DLD1 (cell line): Measurements from ENCODE around the gene RNF26.

ENCODE experiments used
- in situ Hi-C: cut with HindIII; loops from 2 replicates; pipeline ENCODE4 v1.10.0; 2017; ENCODE audit warnings: low sequenced_read_pairs

RNF26 gene

DNA sequence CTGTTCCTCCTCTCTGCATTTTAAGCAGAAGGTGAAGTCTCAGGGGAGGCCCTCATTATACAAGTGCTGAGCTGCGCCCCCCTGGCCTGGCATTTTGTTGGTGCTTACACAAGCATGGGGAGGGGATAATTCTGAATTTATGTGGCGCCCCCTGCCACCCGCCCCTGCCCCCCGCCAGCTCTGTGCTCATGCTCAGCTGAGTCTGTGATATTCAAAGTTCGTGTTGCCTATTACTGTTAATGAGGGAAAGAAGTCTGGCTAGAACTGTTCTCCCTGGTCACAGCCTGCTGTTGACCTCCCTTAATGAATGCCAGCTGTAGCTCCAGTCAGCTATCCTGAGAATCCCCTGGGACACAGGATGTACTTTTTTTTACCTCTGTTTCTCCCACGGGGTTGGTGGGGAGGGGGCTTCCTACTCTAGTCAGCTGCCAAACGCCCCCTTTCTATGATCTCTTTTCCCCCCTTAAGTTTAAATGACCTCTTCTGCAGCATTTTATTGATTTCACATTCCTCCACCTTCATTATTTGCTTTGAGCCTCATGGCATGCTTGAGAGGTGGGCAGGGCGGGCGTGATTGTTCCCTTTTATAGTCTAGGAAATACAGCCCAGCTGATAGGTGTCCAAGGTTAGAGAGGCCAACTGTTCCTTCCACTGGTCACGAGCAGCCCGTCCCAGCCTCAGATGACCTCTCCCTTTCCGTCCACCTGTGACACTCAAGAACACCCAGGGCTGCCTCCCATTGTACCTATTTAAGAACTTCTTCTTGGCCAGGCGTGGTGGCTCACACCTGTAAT is 35.0 kb downstream of the RNF26 start:
- in situ Hi-C loops = no loop called here

DNA sequence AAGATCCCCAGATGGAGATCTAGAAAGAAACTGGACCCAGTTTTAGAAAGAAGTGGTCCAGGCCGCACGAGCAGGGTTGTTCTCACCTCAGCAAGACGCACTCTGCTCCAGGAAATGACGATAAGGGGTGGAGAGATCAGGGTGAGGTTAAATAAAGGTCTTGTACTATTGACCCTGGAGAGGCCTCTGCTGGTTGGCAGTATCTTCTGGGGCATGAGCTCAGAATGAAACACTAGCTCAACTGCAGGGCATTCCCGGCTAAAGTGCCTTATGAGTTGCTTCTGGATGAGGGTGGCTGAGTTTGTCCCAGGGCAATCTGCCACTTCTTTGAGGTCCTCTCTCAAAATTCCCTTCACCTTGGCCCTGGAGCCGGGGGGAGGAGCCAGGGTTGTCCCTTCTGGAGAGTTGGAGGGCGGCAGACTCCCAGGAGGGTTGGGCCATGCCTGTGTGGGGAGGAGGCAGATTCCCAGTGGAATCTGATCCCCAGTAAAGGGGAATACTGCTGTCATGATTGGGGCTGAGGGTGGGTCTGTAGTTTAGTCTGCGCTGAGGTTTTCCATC is 36.2 kb downstream of the RNF26 start:
- in situ Hi-C loops = loop anchor here (10.0 kb wide), 1 partner anchor 66 kb away; no protein-coding TSS in a partner anchor

GRCh38 chr11:119371067-119371601 is 36.8 kb downstream of the RNF26 start:
- in situ Hi-C loops = loop anchor here (10.0 kb wide), 1 partner anchor 66 kb away; no protein-coding TSS in a partner anchor

DNA sequence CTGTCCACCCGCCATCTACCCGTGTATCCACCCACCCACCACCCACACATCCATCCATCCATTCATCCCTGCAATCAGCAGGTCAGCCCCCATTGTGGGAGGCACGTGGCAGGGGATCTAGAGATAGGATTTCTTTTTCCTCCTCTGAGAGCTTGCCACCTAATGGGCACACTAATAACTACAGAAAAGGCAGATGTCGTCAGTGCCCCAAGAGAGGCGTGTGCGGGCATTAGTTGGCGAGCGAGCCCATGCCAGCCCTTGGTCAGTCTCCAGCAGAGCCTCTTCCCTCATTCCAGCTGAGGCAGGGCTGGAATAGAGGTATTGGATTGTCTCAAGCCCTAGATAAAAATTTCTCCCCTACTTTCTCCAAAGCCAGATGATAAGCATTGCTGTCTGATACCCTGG is 37.5 kb downstream of the RNF26 start:
- in situ Hi-C loops = loop anchor here (10.0 kb wide), 1 partner anchor 67 kb away; no protein-coding TSS in a partner anchor

GRCh38 chr11:119372260-119373058 is 38.1 kb downstream of the RNF26 start:
- in situ Hi-C loops = loop anchor here (10.0 kb wide), 1 partner anchor 68 kb away; no protein-coding TSS in a partner anchor

- in situ Hi-C loops = loop anchor here (10.0 kb wide), 1 partner anchor 68 kb away; no protein-coding TSS in a partner anchor
Observed at GRCh38 chr11:119373059-119373920, 39.0 kb downstream of the RNF26 start.

GRCh38 chr11:119373921-119374631 is 39.7 kb downstream of the RNF26 start:
- in situ Hi-C loops = loop anchor here (10.0 kb wide), 1 partner anchor 69 kb away; no protein-coding TSS in a partner anchor

- in situ Hi-C loops = loop anchor here (10.0 kb wide), 1 partner anchor 70 kb away; no protein-coding TSS in a partner anchor
Observed at GRCh38 chr11:119374632-119375336, 40.5 kb downstream of the RNF26 start.

GRCh38 chr11:119375337-119376196 is 41.2 kb downstream of the RNF26 start:
- in situ Hi-C loops = loop anchor here (10.0 kb wide), 1 partner anchor 71 kb away; no protein-coding TSS in a partner anchor

DNA sequence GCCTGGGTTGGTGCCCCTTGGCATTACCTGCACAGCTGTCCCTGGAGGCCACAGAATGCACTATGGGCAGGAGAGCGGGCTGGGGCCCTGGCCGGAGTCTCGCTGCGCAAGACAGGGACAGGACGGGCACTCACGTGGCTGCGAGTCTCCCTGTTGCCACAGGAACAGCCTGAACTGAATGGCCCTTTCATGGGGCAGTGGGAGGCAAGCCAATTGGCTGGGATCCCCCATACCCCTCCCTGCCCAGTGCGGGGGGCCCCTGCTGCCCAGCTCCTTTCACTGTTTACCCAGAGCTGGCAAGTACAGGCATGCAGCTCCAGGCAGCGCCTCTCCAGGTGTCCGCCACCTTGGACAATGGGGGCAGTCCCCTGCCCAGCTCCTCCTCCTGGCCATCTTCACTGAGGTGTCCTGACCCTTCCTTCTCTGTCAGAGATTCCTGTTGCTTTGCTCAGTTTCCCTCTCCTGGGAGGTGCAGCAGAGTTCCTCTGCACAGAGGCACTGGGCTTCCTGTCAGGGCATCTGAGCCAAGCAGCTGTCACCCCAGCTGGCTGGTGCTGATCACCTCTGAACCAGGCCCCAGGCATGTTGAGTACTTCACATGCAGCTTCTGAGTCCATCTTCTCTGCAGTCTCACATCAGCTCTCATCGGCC is 42.0 kb downstream of the RNF26 start:
- in situ Hi-C loops = loop anchor here (10.0 kb wide), 1 partner anchor 72 kb away; no protein-coding TSS in a partner anchor

DNA sequence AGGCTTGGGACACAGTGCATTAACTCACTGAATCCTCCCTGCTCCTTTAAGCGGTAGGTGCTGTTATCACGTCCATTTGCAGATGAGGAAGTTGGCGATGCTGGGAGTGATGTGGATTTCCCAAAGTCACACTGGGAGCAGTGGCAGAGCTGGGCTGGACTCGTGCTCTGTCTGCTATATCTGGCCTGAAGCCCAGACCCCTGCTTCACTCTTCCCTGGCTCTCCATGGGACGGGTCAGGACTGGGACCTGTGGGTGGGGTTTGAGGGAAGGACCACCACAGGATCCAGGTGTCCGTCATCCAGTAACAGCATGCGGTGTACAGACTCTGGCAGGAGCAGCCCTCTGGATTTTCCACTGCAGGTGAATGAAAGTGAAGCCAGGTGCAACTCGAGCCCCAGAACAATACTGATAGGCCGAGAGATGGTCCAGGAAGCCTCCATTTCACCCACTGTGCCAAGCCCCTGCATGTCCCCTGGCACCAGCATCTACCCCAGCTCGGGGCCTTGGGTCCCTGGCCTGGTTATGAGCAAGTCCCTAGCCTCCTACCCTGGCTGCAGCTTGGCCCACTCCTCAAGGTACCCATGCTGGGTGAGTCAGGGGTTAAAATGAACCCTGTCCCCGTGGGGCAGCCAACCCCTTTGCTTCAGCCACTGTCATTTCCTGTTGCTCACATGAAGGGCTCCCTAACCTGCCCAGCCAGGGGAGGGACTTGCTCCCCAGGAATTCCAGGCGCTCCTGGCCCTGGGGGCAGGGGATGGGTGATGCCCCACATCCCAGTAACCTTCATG is 43.0 kb downstream of the RNF26 start:
- in situ Hi-C loops = loop anchor here (10.0 kb wide), 1 partner anchor 73 kb away; no protein-coding TSS in a partner anchor

GRCh38 chr11:119377961-119378667 is 43.8 kb downstream of the RNF26 start:
- in situ Hi-C loops = loop anchor here (10.0 kb wide), 1 partner anchor 73 kb away; no protein-coding TSS in a partner anchor

- in situ Hi-C loops = loop anchor here (10.0 kb wide), 1 partner anchor 74 kb away; no protein-coding TSS in a partner anchor
Observed at GRCh38 chr11:119378851-119379465, 44.6 kb downstream of the RNF26 start.

- in situ Hi-C loops = no loop called here
Observed at GRCh38 chr11:119380160-119380826, 46.0 kb downstream of the RNF26 start.

GRCh38 chr11:119380827-119381180 is 46.5 kb downstream of the RNF26 start:
- in situ Hi-C loops = no loop called here
